Measurements from ENCODE around the gene HBS1L.
A peak's percentile ranks its signal among the peaks of the same experiment; 100 is the strongest.

The HBS1L gene

DNA sequence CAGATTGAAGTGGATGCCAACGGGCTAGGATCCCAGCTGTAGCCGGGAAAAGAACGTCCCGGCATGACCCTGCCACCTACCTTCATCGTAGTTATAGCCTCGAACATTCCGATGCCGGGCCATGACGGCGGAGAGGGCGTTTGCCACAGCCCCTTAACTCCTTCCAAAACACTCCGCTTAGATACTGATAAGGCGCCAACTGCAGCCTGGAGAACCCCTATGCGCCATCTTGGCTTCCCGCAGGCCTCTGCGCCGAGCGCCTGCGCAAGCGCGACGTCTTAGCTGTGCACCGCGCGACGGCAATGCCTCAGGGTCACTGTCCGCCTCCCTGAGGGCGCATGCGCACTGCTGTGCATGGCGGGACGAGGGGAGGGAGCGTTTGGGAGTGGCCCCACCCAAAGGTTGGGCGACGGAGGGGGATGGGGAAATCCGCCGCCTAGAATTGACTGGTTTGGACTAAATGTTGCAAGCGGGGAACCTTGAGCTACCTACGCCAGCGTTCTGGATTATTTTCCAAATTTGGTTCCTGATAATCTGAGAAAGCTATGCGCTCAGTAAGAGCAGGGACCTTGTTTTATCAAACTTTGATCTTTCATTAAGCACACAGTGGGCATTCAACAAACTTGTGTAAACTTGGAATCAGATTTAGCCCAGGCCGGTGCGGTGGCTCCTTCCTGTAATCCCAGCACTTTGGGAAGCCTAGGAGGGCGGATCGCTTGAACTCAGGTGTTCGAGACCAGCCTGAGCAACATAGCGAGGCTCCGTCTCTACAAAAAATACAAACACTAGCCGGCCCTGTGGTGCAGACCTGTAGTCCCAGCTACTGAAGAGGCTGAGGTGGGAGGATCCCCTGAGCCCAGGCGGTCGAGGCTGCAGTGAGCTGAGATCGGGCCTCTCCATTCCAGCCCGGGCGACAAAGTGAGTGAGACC lies at the start of gene HBS1L:
TSS of gene HBS1L (minus strand) at position 254 of the 930 bp plus-strand sequence. CDS start at position 123, 131 bp downstream.
- DNase-seq, result peak; percentile 98

DNA sequence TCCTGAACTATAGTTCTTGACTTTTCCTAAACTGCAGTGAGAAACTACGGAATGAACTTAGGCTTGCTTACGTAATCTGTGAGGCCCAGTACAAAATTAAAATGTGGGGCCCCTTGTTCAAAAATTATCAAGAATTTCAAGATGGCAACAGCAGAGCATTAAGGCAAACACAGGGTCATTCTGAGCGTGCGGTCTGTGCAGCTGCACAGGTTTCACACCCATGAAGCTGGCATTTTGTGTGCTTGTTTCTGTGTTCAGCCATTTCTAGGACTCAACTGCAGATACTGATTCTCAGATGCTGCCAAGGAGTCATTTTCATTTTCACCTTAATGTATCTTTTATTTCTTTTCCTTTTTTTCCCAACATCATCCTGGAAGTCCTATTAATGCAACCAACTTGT lies 49.6 kb upstream of the HBS1L start:
- no peak for DNase-seq

DNA sequence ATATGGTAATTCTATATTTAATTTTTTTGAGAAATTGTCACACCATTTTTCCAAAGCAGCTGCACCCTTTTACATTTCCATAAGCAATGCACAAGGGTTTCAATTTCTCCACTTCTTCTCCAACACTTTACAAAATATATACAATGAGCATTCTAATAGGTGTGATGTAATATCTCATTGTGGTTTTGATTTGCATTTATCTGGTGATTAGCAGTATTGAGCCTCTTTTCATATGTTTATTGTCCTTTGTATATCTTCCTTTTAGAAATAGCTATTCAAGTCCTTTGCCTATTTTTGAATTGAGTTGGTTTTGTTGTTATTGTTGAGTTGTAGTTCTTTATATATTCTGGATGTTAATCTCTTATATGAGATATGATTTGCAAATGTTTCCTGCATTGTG lies 47.6 kb upstream of the HBS1L start:
- no peak for DNase-seq

DNA sequence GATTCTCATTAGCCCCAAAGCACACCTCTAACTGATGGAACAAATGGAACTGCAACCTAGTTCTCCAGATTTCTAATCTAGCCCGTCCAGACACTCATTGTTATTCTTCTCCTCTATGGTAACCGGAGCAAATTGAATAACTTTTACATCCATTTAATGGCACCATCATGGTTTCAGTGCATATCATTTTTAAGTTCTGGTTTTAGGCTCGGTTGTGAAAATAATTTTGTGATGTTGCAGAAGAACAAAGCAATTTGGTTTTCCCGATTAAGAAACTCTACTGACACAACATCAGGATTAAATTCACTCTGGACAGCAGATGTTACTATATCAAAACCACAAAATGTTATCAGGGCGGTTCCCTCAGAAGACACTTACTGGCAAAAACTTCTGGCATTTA lies 42.5 kb upstream of the HBS1L start:
- no peak for DNase-seq

DNA sequence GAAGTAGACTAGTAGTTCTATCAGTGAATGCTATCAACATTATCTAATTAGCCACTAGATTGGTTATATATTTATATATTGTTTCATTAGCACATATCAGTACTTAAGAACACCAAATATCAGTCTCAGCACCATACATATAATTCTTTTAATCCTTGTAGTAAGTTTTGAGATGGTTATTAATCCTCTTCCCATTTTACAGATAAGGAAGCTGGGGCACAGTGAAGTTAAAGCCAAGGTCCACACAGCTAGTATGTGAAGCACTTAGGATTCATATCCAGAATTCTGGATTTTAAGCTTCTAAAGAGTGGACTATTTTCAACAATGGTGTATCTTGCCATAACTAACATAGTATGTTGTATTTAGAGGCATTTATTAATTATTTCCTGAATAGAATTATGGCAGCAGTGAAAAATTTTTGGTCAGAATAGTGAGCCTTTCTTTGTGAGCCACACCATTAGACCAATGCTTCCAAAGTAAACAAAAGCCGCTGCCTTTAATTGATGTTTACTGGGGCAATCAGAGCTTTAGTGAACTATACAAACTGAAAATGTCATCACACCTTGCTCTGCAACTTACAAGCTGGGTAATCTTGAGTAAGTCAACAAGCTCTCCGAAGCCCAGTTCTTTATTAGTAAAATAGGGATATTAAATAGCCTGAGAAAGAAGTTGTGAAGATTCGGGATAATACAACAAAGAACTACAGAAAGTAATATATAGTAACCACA lies 41.9 kb upstream of the HBS1L start:
- no peak for DNase-seq

DNA sequence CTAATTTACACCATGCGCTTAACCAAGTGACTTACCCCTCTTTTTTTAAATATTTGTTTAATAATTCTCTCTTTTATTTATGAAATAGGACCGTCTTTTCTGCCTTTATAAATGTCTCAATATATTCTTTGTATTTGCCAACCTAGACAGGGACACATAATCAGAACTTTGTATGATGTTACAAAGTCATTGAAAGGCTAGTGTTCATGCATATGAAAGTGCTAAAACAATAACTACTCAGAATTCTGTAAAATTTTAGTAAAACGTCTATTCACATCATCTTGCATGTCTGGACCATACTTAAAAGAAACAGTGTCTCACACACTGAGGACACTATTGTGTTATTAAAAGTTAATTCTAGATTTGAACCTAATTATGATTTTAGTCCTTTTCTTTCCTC lies 41.1 kb upstream of the HBS1L start:
- DNase-seq, result no peak

DNA sequence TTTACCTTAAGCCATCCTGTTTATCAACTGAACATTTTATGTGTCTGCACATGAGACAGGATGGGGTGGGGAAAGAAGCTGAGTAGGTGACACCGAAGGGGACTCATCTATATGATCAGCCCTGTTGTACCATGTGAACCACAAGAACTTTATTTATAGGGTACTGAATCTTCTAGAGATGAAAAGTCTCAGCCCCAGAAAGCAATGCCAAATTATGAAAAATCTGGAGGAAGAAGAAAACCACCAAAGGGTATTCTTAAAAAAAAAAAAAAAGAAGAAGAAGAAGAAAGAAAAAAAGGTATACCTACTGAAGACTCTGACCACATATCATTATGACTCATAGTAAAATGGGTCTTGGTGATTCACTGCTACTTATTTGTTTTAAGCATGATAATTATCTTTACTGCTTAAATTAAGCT lies 39.8 kb upstream of the HBS1L start:
- DNase-seq, result no peak

DNA sequence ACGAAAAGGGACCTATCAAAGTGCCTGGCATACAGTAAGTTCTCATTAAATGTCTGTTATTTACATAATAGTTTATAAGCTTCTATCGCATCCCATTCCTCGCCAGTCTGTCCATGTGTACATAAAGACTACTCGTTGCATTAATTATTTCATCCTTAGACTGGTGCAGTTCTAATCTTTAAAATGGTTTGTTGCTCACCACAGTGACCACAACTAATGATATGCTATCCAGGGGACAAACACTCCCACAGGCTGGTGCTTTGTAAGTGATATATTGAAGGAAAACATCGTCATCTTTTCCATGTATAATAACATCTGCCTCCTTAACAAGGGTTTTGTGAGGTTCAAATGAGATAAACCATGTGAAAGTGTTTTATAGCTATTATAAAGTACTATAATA lies 39.0 kb upstream of the HBS1L start:
- DNase-seq, result no peak

DNA sequence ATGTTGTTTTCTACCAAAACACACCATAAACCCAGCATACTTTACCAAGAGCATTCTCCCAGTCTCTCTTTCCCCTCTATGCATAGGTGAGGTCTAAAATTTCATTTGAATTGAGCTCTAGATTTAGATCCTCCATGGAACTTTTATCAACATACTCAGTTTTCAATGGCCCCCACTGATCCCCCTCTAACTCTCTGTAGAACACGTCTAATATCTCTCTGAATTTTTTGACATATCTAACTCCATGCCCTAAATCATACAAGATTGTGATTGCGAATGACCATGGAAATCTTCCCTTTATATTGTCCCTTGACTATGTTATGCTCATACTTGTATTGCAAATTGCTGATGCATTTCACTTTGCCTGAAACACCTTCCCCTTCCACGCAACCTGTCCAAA lies 38.1 kb upstream of the HBS1L start:
- DNase-seq, result no peak

DNA sequence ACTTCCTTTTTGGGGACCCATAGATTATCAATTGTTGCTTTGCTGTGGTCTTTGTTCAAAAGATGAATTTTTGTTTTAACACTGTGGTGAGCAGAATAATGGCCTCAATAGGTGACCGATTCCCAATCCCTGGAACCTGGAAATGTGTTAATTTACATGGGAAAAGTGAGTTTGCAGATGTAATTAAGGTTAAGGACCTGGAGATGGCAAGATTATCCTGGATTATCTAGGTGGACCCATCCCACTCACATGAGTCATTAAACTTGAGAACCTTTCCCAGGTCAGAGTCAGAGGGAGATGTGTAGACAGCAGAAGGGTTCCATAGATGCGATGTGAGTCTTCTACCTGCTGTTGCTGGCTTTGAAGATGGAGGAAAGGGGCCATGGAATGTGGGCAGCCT lies 36.2 kb upstream of the HBS1L start:
- DNase-seq, result no peak

DNA sequence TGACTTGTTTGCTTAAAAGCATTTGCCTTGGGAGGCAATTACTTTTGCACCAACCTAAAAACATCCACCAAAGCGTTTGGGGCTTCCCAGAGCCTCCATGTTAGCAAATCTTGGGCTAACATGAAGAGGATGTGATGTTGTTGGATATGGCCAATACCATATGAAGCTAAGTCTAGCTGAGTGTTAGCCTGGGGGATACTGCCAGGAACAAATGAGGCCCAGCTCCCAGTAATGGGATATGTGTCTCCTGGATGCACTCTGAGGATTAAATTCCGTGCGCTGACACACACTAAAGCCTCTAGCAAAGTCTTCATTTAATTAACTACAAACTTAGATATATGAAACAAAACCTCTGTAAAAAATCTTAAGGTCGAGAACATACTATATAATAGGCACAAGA lies 35.3 kb upstream of the HBS1L start:
- DNase-seq, result no peak

DNA sequence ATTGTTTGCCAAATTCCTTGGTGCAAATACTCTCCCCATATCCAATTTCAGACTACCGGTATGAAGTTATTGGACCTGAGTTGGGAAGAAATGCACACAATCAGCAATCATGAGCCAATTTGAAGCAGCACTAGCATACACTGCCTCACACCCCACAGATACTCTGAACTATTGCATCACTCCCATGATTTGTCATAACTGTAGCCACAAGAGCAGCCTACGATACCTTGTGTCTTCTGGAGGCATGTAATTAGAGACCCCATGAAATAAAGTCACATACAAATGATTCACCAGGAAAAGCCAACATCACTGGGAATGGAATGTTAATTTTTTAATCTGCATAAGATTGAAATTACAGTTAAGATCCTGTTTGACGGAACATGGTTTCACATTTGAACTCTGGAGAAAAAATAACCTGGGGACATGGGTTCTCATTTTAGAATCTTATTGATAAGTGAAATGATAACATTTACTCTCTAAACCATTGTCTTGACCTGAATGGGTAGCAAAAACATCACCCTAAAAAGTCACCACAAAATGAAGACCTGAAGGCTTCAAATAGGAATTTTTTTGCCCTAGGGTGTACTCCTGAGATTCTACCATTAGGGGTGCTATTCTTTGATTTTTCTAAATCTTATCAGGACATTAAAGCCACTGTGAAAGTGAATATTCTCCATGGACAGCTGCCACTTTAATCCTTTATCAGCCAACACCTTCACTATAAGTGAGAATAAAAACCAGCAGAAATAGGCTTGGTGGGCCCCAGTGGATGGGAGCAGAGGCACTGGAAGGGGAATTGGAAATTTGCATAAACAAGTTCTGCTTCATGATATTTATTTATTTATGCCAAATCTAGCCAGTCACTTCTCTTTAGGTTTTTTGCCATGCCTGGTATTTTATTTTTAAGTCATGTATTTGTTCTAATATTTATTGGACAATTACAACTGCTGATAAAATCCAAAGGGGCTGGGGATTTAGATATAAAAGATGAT lies 34.5 kb upstream of the HBS1L start:
- DNase-seq, result no peak

DNA sequence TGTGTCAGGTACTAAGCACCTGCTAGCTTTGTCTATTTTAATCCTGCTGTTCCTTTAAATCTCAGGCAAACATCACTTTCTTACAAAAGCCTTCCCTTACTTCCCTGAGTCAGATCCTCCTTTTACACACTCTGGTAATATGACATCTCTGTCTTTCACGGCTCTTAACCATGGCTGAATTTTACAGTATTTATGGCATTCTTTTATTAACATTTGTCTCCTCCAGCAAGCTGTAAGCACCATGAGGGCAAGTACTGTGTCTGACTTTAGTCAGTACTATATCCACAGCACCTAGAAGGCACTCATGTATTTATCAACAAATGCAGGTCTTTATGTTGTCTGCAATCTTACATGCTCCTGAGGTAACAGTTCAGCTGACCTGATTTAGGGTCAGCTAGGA lies 33.7 kb upstream of the HBS1L start:
- no peak for DNase-seq

DNA sequence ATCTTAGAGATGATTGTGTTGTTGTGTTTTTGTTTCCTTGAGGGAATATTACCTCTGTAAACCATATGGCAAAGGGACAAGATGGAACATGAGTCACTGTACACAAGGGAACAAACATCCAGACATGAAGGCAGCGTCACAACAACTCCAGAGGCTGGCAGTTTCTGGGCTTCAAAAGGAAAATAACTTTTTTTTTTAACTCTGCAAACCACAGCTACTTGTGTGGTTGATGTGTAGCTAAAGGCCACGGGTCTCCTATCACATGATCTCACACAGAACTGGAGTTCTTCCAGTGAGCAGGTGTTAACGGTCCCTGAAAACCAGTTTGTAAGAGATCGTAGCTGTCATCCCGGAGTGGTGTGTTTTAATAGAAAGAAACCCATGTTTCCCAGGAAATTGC lies 33.2 kb upstream of the HBS1L start:
- DNase-seq, result no peak

DNA sequence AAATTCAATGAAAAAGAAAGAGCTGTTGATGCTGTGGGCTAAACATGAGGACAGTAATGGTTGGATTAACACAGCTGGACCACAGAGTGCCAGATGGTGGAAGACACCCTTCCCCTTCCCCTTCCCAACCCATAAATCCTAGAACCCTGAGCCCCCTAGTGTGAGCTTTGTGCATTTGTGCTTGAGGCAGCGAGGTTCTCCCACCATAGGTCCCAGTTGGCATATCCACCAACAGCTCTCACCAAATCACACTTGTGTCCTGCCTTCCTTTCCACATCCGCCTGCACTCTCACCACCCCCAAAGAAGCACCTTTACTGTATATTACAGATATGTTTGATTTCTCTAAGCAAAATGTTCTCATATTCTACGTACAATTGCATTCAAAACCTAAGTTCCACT lies 32.8 kb upstream of the HBS1L start:
- DNase-seq, result no peak

DNA sequence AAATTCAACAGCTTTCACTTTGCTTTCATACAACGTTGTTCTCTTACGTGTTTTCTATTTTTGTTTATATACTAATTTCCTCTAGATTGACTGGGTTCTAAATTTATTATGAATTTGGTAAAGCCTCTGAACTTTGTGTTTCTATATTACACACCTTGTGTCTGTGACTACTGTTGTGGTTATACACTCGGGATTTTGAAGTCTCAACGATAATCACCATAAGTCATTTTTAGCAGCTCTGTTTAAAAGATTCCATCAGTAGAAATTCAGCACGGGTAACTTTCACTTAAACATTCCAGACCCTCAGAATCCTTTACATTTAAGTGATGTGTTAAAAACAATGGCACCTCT lies 31.8 kb upstream of the HBS1L start:
- DNase-seq, result no peak

DNA sequence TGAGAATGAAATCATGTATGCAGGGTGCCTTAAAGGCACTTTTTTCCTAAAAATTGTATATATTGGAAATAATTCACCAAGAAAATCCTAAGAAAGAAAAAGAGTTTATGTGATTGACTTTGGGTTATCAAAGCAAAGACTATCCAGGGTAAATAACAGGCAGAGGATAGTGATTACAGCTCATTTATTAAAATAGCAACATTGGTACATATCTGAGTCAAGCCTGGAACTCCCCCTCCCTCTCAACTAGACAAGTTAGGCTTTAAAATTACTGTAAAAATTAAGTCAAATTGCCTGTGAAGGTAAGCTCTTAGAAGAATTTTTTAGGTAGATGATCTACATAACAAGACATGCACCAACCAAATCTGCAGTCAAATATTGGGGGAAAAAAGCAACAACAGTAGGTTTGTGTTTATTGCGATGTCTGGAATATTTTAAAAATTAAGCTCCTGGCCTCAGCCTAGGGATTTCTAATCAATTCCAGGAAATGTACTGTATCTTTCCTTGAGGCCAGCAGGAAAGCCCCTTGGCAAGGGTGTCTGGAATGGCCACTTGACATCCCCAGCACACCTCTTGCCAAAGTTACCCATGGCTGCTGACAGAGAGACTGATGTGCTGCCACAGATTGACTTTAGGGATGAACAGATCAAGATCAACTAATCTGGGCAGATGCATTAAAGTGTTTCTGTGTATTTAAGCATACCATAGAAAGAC lies 31.2 kb upstream of the HBS1L start:
- DNase-seq, result no peak

DNA sequence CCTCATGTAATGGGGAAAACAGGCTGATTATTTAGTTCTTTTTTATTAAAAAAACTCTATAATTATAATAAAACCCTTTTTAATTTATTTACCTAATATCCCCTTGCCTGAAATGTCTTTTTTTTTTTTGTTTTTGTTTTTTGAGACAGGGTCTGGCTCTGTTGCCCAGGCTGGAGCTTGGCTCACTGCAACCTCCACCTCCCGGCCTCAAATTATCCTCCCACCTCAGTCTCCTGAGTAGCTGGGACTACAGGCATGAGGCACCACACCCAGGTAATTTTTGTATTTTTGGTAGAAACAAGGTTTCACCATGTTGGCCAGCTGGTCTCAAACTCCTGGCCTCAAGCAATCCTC lies 30.3 kb upstream of the HBS1L start:
- DNase-seq, result no peak

DNA sequence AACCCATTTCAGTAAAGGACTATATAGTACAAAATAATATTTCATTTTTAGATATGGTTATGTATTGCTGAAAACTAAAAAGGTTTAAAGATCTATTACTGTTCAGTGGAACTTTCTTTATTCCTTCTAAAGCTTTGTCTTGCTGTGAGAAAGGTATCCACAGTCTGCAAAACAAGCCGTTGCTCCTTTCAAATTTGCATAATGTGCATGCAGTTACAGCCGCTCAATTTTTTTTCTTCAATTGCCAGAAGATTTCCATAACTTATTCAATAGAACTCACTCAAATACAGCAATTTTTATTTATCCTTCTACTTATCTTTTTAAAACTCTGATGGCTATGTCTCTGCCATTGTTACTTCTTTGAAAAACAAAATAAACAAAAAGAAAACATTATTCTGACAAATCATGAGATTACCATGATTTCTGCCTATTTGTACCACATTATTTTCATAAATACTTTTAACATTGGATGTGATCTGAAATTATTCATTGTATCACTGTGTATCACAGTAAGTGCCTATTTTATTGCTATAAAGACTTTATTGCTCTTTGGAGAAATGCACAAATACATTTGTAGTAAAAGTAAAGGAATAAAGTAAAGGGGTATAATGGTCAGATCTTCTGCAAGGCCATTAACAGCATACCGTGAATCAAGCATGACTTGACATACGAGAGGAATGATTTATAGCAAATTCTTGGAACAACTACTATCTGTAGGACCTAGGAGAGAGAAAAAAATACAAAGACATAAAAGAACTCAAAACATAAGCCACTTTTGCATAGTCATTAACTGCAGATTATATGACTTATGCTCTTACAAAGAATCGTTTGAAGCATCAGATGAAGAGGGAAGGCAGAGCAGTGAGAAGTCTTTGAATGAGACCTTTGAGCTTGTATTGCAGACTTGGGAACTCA lies 29.6 kb upstream of the HBS1L start:
- no peak for DNase-seq

DNA sequence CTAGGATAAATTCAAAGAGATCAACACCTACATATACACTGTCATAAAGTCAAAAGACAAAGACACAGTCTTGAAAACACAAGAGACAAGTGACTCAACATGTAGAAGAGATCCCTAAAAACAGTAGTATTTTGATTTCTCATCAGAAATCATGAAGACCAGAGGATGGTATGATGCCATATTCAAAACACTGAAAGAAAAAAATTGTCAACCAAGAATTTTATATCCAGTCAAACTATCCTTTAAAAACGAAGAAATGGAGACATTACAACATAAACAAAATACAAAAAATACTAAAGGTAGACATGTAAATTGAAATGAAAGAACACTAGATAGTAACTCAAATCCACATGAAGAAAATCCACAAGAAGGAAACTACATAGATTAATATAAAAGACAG lies 27.3 kb upstream of the HBS1L start:
- no peak for DNase-seq

DNA sequence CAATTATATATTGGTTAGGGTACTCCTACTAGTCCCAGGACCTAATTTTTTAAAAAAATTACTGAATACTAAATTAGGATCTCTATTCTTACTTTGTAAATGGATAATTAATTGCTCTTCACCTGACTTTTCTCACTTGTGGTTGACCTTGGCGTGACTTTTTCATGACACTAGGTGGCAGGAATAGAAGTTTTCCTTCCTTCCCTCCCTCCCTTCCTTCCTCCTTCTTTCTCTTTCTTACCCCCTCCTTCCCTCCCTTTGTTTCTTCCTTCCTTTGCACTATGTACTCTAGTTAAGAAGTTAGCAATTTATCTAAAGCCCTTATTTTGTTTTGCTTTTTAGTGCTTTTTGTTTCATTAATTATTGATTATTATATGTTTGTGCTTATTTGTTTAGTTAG lies 20.4 kb upstream of the HBS1L start:
- no peak for DNase-seq

Measured in femur (tissue), 1 donor.